ENCODE measurements around the gene MSRB3.

The MSRB3 gene

DNA sequence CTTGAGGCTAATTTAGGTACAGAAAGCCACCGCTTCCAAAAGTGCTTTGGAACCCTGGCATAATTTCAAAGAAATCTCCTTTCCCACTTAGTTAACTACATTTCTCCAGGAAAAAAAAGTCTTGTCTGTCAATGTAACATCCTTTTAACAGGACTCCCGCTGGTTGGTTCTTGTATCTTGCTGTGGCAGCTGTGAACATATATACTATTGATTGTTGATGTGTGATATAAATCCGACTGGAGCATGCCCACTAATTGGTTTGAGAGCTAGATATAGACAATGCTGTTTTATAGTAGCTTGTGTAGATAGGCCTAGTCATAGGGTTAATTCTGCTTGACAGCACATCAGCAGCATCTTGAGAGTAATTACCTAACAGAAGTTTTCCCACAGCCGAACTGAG lies 89.6 kb downstream of the MSRB3 start:
- H3K4me3 ChIP-seq (ENCODE audit: control insufficient read depth, low read depth, low read length), result no peak overlapping the region
- DNase-seq (ENCODE audit: low read depth), result no peak
- TF ChIP-seq, protein P1, sequence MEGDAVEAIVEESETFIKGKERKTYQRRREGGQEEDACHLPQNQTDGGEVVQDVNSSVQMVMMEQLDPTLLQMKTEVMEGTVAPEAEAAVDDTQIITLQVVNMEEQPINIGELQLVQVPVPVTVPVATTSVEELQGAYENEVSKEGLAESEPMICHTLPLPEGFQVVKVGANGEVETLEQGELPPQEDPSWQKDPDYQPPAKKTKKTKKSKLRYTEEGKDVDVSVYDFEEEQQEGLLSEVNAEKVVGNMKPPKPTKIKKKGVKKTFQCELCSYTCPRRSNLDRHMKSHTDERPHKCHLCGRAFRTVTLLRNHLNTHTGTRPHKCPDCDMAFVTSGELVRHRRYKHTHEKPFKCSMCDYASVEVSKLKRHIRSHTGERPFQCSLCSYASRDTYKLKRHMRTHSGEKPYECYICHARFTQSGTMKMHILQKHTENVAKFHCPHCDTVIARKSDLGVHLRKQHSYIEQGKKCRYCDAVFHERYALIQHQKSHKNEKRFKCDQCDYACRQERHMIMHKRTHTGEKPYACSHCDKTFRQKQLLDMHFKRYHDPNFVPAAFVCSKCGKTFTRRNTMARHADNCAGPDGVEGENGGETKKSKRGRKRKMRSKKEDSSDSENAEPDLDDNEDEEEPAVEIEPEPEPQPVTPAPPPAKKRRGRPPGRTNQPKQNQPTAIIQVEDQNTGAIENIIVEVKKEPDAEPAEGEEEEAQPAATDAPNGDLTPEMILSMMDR (conservative IDR thresholded peaks at IDR 0.05; ENCODE audit: control insufficient read depth, insufficient read depth, low read depth, low read length), result no peak

DNA sequence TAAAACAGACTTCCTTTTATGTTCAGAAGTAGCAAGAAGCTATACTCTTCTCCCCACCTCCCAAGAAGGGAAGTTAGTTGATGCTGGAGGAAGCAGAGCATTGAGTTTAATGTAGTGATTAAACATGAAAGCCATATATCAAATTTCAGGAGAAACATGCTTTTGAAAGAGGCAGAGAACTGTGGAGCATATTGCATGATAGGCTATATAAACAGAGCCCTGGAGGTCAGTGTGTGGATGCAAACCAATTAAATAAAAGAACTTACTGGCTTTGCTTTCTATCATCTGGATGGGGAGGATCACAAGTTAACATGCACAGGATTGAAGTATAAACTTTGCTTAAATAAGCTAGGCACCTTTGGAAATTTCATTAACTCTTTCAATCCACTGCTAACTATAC lies 94.1 kb downstream of the MSRB3 start:
- H3K4me3 ChIP-seq (ENCODE audit: control insufficient read depth, low read depth, low read length), result no peak overlapping the region
- TF ChIP-seq, protein P1 (conservative IDR thresholded peaks at IDR 0.05; ENCODE audit: control insufficient read depth, insufficient read depth, low read depth, low read length), result no peak
- no peak for DNase-seq (ENCODE audit: low read depth)

DNA sequence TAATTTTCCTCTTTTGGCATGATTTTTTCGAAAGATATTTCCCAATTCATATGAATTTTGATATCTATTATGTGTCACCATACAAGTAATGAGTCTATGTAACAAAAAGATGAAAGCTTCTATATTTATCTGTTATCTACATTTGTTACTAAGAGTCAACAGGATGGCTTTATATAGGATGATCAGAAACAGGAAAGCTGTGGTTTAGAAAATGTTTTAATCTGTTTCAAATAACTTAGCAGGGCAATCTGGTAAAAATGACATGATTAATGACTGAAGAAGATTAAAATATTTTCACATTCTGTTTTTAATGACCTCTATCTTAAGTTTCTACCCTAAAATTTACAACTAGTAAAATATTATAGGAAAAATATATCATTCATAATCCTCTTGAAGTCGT lies 105.8 kb downstream of the MSRB3 start:
- TF ChIP-seq, protein P1 (conservative IDR thresholded peaks at IDR 0.05; ENCODE audit: control insufficient read depth, insufficient read depth, low read depth, low read length), result no peak
- DNase-seq (ENCODE audit: low read depth), result no peak

DNA sequence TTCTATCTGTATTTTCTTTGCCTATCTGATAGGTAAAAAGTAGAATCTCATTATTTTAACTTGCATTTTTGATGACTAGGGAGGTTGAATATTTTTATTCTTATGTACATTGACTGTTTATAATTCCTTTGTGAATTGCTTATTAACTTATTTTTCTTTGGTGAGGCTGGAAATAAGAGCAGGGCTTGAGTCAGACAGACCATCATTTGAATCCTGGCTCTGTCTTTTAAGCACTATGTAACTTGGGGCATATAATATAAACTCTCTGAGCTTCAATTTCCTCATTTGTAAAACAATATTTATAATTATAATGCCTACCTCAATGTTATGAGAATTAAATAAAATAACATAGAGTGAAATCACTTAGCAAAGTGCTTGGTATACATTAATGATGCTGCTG lies 108.9 kb downstream of the MSRB3 start:
- DNase-seq (ENCODE audit: low read depth), result no peak
- TF ChIP-seq, protein P1 (conservative IDR thresholded peaks at IDR 0.05; ENCODE audit: control insufficient read depth, insufficient read depth, low read depth, low read length), result no peak
- H3K4me3 ChIP-seq (ENCODE audit: control insufficient read depth, low read depth, low read length), result no peak overlapping the region

More for the DNA sequence above, 105.8 kb downstream of the MSRB3 start:
- H3K4me3 ChIP-seq (ENCODE audit: control insufficient read depth, low read depth, low read length), result no peak overlapping the region

DNA sequence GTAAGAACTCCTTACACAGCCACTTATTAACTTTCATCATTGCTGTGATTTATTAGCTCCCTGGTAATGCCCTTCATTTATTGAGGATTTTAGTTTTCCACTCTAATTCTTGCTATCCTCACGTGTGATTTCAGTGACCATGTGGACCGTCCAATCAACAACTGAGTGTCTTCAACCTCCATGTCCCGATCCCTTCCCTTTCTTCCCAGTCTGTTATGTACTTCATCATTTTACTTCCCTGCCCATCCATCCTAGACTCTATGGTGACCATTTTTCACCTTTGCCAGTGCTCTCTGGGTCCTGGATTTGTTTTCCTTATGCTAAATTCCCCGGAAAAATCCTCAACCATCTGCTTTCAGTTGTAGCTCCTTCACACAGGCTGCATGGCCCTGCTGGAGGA lies 111.0 kb downstream of the MSRB3 start:
- TF ChIP-seq, protein P1 (conservative IDR thresholded peaks at IDR 0.05; ENCODE audit: control insufficient read depth, insufficient read depth, low read depth, low read length), result no peak
- H3K4me3 ChIP-seq (ENCODE audit: control insufficient read depth, low read depth, low read length), result no peak overlapping the region
- DNase-seq (ENCODE audit: low read depth), result no peak

DNA sequence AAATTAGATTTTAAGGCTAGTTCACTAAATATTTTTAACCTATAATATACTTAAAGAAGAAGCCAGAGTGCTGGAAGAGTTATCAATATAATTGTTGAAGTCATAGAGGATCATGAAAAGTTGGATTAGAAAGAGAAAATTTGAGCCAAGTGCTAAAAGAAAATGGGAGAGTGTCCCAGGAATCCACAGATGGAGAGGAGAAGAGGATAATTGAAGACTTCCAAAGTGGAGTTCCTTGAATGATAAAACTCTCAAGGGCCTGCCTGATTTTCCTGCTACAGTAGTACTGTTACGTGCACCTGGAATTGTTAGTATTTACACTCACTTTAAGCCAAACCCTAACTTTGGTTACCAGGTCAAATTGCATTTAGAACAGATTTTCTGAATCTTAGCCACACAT lies 113.2 kb downstream of the MSRB3 start:
- DNase-seq (ENCODE audit: low read depth), result no peak
- no peak overlapping the region for H3K4me3 ChIP-seq (ENCODE audit: control insufficient read depth, low read depth, low read length)
- TF ChIP-seq, protein P1 (conservative IDR thresholded peaks at IDR 0.05; ENCODE audit: control insufficient read depth, insufficient read depth, low read depth, low read length), result no peak

DNA sequence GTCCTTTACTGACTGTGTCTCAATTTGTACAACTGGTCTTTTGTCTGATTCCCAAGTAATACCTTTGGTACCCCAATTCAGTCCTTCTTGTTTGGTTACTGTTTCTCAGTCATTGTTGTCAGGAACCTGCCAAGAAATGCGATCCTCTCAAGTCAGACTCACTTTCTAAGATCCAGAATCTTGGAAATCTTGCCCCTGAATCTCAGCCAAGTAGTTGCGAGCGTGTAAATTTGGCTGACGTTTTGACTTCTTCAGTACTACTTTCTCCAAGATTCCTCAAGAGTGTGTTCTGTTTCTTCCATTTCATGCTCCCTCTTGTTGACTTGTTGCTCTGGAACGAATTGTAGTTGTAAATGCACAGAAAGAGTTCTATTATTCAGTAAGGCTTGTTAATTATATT lies 114.0 kb downstream of the MSRB3 start:
- TF ChIP-seq, protein P1 (conservative IDR thresholded peaks at IDR 0.05; ENCODE audit: control insufficient read depth, insufficient read depth, low read depth, low read length), result no peak
- H3K4me3 ChIP-seq (ENCODE audit: control insufficient read depth, low read depth, low read length), result no peak overlapping the region
- DNase-seq (ENCODE audit: low read depth), result peak; percentile 17
